GM12878 (cell line): ENCODE measurements around the gene SLCO3A1. TPM values are rescaled to one million over a fixed set of nuclear protein-coding genes. Genes with fewer than 3 reads are reported as not detected.

Experiments
- BMI1 ChIP-seq: fragments of 450-650 bp; IDR thresholded peaks from 2 replicates; pipeline ENCODE4 v1.6.1; 2016; ENCODE audit warnings: mild to moderate bottlenecking, moderate library complexity, borderline replicate concordance
- EZH2 ChIP-seq: IDR thresholded peaks from 2 replicates; pipeline ENCODE4 v1.6.1; 2012; ENCODE audit warnings: low read depth, mild to moderate bottlenecking, control low read depth, inconsistent platforms, low read length, borderline replicate concordance; ENCODE audit not compliant: control insufficient read depth
- HCFC1 ChIP-seq: fragments of 150-350 bp; IDR thresholded peaks from 2 replicates; pipeline ENCODE4 v1.6.1; 2014; ENCODE audit warnings: low read length
- PKNOX1 ChIP-seq: fragments of 450-650 bp; IDR thresholded peaks from 2 replicates; pipeline ENCODE4 v1.6.1; 2016; ENCODE audit warnings: mild to moderate bottlenecking
- USF1 ChIP-seq: IDR thresholded peaks from 2 replicates; pipeline ENCODE4 v1.6.1; 2011; ENCODE audit warnings: borderline replicate concordance, low read depth, mild to moderate bottlenecking, moderate library complexity, mixed read lengths, low read length; ENCODE audit not compliant: insufficient read depth; ENCODE audit errors: extremely low read length
- WRNIP1 ChIP-seq: IDR thresholded peaks from 2 replicates; pipeline ENCODE4 v1.6.1; 2011; ENCODE audit warnings: low read depth, low read length, improper control_type of control experiment, borderline replicate concordance
- ZBTB40 ChIP-seq: fragments of 450-650 bp; IDR thresholded peaks from 2 replicates; pipeline ENCODE4 v1.6.1; 2016; ENCODE audit warnings: mild to moderate bottlenecking, moderate library complexity, borderline replicate concordance
- ZNF207 ChIP-seq: fragments of 450-650 bp; IDR thresholded peaks from 2 replicates; pipeline ENCODE4 v1.6.1; 2014; ENCODE audit warnings: antibody characterized with exemption, mild to moderate bottlenecking, borderline replicate concordance
- ZSCAN29 ChIP-seq: fragments of 450-650 bp; IDR thresholded peaks from 2 replicates; pipeline ENCODE4 v1.6.1; 2017; ENCODE audit warnings: mild to moderate bottlenecking, moderate library complexity
- polyA plus RNA-seq, 11 experiments: library from polyadenylated mRNA; depleted of rRNA in 4 of 11; unstranded in 6 of 11; stranded (reverse) in 5 of 11; fragments of >200 nt; fragmentation: Nextera tagmentation in 4 of 11; fragmentation: Illumina TruSeq in 1 of 11; extraction: Ambion mirVana in 4 of 11; extraction: Trizol in 1 of 11; gene quantifications; 1 replicate in 1 of 11; 2 replicates in 10 of 11; pipeline versions ENCODE4 v1.2.1 to v1.2.3, GENCODE V29; 2011 to 2016; ENCODE audit warnings: inconsistent platforms in 2 of 11, missing spikeins in 2 of 11, low read depth in 1 of 11
- total RNA-seq, 4 experiments: library from RNA; depleted of rRNA in 3 of 4; stranded (reverse); fragments of >200 nt in 3 of 4; fragmentation: Illumina TruSeq in 1 of 4; extraction: Trizol in 1 of 4; gene quantifications; 2 replicates each; pipeline versions ENCODE4 v1.2.1 to v1.2.3, GENCODE V29; 2013 to 2021

The SLCO3A1 gene
- total and polyA plus RNA-seq, 10 of the 15 experiments (the other 5 are each of a cell fraction or from before 2014, with no cell fraction given): 0.05 to 5.9 (median 0.31) TPM

GRCh38 chr15:92097474-92098178 is 244.1 kb downstream of the SLCO3A1 start (continued):
- TF ChIP-seq WRNIP1 (no peak), USF1 (no peak), PKNOX1 (no peak), HCFC1 (no peak), ZBTB40 (no peak), BMI1 (no peak), EZH2 (no peak), ZSCAN29 (no peak), ZNF207 (no peak)
- TF ChIP-seq, all 136 proteins: peak for 5
